Kidney capillary endothelial cell (primary cell): Measurements from ENCODE around the gene OPN3.

Experiments used
- DNase-seq: peaks from one replicate; pipeline ENCODE4 v3.0.0-alpha.2; 2018; ENCODE audit warnings: low spot score

The OPN3 gene

DNA sequence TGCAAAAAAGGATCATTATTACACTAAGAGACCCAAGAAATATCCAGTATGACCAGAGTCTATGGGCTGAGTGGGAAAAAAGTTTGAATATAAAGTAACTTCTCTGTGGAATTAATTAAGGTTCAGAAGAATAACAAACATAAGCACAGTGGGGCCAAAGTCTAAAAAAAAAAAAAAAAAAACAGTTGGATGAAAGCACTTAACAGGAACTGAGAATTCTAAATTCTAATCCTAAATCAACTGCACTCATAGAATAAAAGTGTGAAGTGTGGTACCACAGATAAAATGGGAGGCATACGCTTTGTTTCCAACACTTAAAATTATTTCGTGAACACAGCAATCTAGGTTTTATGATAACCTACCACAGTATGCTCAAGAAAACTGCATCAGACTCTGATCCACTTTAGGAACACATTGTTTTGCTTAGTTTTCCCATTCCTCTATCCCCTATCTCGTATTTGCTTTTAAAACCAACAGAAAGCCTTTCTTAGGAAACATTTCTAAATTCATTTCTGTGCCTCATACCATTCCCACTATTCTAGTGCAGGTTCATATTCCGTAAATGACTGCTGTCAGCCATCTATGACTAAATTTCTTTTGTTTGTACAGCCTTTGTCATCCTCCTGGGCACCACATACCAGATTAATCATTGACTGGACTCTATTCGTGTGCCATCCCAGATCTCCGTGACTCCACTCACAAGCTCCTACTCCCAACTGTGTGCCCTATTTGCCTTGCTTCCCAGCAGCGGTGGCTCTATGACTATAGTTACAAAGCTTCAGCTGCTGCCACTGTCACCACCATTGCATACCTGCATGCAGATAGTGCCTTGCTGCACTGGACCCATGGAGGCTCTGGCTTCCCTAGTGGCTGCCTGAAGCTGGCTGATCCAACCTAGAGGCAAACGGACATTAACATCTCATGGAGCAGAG, 24.9 kb downstream of the OPN3 start:
- DNase-seq = no peak

DNA sequence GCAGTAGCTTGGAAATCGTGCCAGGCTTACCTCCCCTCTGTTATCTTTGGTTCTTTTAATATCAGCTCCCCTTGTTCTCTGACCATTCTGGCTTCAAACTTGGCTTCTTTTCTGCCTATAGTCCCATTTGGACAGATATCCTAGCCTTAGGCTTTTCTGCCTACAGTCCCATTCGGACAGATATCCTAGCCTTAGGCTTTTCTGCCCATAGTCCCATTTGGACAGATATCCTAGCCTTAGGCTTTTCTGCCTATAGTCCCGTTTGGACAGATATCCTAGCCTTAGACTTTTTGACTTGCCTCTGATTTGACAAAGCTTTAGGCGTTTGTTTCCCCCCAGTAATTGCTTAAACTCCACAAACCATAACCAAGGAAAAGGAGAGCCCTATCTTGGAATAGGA, 25.6 kb downstream of the OPN3 start:
- no peak for DNase-seq

DNA sequence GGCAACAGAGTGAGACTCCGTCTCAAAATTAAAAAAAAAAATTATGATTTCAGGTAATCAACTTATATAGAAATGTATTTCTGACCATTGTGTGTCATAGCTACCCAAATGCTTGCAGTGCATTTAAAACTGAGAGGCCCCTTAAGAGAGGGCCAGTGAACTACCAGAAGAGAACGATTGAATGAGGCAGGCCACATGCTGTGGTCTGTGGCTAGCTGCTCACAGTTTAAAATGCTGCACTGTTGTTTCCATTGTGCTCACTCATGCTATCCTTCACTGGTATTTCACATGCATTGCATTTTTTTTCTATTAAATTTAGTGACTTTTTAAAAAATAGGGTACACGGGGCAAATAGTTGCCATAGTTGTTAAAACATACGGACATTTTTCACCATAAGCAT, 26.0 kb downstream of the OPN3 start:
- no peak for DNase-seq

DNA sequence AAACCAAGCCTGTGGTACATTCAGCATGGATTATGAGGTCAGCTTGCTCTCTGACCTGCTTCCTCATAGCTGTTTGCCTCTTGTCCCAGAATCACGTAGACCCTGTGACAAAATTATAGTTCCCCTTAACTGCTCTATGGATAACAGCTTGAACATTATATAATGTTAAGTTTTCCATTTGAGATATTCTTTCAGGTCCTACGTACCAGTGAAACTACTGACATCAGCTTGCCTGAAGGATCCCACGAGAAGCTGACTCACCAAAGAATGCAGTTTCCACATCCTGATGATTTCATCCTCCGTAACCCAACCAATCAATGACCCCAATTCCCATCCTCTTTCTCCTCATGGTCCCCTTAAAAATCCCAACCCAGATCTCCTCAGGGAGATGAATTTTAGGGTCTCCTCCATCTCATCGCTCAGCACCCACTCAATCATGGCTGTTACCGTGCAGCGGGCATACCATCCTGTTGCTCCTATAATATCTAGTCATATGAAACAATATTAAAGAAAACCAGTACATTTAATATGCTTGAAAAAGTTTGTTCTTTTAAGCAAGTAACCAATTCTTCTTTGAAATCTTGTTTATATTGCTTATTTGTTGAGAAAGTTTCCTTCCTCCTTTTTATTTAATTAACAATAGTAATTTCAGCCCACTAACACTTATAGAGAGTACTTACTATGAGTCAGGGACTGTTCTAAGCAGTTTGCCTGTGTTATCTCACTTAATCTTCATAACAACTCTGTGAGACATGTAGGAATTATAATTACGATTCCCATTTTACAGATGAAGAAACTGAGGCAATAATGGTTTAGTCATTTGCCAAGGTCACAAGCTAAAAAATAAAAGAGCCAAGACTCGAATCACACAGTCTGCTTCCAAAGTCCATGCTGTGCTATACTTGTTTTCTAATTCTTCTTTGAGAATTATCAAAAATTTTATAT, 27.4 kb downstream of the OPN3 start:
- peak; percentile 75 for DNase-seq

DNA sequence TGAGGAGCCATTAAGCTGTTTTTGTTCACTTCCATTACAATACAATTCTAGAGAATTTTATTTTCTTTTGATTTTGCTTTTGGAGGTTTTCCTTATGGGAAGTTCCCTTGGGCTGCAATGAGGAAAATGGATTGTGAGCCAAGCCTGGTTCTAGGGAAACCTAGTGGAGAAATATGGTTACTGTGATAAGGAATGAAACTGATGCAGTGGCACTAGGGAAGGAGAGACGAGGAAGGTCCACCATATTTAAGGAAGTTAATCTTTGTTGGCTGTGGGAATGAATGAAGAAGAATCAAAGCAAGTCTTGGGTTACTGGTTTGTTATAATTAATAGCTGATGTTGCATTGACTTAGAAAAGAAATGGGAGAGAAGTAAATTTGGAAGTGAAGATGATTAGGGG, 28.4 kb downstream of the OPN3 start:
- no peak for DNase-seq

DNA sequence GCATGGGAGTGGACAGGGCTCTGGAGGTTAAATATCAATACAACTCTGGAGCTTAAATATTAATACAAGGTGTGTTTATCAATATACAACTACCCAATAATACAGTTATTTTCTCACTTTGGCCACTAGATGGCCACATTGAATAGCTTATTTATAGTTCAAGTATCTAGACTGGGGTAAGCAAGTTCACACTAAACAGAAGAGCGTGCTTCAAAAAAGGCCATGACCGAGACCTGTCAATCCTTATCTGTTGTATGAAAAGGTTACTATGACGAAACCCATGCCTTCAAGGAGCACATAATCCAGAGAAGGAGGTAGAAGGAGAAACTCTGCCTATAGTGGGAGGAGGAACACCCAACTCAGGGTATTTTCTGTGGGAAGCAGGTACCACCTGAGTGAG, 29.1 kb downstream of the OPN3 start:
- peak; percentile 63 for DNase-seq

DNA sequence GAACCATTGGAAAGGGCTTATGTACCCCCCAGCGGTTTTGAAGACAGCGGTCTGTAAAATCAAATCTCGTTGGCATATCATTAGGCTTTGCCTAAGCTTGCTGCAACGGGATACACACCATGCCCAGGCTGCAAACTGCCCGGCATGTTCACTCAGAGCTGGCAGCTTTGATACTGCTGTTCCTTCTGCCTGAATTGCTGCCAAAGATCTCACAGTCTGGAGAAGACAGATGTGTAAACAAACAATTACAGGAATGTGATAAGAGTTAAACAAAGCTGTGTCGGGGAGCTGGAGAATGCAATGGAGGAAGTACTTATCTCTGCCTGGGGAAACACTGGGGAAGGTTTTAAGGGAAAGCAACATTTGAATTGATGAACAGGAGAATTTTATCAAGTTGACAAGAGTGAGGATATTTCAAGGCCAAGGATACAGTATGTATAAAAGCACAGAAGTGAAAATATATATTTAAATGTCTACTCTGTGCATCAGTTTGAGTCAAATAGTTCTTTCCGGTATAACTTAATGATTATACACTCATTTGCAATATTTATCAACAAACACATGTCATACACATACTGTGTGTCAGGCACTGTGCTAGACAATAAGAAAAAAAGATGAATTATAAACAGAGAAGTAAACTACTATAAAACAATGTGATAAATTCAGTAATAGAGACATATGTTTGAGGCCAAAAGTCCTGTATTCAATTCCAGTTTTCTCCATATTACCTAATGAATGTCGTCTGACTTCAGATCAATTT, 29.9 kb downstream of the OPN3 start:
- no peak for DNase-seq

DNA sequence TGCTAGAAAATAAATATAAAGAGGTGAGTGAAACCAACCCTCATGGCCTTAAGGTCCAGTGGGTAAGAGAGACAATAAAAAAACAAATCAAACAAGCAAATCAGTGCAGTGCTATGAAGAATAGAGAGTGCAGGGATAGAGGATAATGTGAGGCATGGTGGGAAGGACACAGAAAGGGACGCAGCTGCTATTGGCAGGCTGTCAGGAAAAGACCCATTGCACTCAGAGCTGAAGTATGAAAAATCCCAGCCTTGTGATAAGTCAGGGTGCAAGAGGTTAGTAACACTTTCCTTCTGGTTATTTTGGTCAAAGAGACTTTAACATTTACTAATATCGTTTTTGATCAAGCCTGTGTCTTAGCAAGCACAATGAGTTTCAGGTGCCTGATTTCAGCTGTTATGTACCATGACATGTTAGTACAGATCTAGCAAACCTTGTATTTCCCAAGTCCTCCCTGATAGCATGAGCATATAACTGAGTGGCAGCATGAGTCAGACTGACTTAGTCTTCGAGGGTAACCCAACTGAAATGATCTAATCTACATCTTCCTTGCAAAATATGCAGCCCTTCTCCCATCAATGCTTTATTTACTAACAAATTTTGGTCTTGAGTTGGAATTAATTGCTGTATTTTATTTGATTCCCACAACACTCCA, 31.7 kb downstream of the OPN3 start:
- no peak for DNase-seq

DNA sequence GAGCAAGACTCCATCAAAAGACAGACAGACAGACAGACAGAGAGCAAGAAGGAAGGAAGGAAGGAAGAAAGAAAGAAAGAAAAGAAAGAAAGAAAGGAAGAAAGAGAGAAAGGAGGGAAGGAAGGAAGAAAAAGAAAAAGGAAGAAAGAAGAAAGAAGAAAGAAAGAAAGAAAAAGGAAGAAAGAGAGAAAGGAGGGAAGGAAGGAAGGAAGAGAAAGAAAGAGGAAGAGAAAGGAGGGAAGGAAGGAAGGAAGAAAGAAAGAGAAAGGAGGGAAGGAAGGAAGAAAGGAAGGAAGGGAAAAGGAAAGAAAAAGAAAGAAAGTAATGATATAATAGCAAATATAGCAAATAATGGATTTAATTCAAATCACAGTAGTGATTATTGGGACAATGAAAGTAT, 32.7 kb downstream of the OPN3 start:
- no peak for DNase-seq

DNA sequence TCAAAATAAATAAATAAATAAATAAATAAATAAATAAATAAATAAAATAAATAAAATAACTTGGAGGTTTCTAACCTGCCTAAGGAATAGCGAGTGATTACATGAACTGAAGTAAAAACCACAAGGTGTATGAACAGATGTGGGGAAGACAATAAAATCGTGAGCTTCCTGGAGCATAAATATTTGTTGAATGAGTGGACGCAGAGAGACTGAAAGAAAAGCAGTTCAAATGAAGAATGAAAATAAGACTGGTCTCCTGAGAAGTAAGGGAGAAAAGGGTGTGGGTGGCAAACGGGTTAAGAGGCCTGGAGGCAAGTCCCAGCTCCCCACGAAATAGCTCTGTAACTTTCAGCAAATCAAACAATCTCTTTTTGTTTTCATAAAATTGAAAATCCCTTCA, 33.6 kb downstream of the OPN3 start:
- DNase-seq = no peak

DNA sequence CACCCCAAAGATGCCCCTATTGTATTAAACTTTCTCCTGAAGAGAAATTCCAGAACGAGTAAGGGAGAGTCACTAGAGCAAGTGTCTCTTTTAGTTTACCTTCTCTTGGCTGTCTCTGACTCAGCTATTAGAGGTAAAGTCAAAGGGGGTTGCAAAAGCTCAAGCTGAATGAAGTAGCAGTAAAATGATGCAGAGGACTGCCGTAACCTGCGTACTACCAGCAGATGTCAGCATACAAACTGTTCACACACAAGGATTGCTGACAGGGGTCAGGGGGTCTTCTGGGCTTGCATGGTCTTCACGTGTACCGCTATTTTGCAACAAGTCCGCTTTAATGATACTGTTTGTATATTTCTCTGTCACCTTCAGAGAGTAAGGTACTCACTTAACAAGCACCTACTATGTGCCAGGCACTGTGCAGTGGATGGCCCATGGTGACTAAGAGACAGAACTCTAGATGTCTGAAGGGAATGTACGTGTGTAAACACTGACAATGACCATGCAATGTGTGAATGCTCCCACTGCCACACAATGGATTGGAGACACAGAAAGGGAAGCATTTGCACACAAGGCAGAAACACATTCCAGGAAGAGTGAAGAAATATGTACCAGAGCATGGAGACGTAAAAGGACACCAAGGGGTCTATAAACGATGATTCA, 34.9 kb downstream of the OPN3 start:
- no peak for DNase-seq

DNA sequence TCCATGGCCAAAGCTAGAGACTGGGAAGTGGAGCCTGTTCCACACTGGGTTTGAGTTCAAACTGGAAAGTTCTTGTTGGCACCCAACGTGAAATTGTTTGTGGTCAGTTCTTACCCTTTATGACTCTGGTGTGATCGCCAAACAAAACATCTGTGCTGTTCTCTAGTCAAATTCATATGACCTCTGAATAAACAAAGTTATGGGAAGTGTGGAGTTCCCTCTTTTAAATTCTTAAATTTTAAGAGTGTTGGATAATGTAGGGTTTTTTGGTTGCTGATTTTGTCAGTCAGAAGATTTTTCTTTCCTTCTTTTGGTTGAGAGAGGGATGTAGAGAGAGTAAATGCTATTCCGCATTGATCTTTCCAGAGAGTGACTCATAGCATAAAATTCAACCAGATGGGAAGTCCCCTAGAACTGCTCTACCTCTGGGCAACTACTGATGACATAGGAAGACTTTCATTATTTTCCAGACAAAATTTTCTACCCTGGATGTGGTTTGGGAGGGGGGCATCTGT, 36.4 kb downstream of the OPN3 start:
- no peak for DNase-seq

DNA sequence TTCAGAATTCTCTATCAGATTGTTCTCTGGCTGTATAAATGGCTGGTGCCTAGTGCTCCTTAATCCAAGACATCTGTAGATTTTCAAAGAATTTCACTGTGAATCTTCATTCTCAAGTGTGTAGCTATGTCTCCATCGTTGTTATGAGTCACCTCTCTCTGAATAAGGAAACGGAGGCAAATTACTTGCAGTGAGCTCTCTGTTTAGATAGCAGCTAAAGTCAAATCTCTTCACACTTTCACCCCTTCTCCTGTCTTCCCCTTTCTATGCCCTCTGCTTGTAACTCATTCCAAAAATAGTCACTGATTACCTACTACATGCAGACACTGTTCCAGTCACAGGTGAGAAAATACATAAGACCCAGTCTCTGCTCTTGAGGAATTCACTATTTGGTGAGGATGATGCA, 39.7 kb downstream of the OPN3 start:
- DNase-seq = no peak

DNA sequence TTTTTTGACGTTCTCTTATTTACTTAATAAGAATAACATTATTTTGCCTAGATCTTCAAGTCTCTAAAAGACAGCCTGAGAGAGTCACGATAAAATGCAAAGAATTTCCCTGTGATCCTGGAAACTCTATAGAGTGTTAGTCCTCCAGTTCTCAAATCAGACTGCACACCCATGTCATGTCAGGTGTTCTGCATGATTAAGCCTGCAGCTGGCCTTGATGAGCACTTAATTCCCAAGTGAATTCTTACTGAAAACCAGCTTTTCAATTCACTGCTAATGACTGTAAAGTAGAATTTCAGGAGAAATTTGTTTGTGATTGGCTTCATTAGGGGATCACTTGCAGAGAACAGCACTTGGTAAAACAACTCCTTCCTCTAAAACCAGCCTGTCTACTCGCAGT, 41.9 kb downstream of the OPN3 start:
- no peak for DNase-seq

DNA sequence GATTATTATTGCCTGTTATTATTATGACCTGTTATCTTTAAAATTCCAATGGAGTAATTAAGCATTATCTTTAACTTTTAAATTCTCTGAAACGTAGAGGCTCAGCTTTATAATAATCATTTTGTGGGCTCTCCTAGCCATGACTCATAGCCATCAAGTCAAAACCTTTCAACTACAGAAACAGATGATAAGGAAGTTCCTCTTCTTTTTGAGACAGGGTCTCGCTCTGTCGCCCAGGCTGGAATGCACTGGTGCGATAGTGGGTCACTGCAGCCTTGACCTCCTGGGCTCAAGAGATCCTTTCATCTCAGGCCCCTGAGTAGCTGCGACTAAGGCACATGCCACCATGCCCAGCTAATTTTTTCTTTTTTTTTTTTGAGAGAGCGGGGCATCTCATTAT, 43.5 kb downstream of the OPN3 start:
- DNase-seq = no peak

DNA sequence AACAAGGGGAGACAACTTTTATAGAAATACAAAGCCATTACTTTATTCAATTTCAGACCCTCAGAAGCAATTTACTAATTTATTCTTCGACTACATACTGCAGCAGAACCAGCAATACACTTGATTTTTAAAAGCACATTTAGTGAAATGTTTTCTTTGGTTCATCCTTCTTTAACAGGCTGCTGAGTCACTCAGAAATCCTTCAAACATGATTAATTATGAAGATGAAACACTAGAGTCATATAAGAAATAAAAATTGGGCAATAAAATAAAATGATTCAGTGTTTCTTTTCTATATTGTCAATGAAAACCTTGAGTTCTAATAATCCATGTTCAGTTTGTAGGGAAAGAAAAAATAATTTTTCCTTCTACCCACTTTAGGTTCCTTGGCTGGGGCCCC, 47.0 kb downstream of the OPN3 start:
- no peak for DNase-seq

DNA sequence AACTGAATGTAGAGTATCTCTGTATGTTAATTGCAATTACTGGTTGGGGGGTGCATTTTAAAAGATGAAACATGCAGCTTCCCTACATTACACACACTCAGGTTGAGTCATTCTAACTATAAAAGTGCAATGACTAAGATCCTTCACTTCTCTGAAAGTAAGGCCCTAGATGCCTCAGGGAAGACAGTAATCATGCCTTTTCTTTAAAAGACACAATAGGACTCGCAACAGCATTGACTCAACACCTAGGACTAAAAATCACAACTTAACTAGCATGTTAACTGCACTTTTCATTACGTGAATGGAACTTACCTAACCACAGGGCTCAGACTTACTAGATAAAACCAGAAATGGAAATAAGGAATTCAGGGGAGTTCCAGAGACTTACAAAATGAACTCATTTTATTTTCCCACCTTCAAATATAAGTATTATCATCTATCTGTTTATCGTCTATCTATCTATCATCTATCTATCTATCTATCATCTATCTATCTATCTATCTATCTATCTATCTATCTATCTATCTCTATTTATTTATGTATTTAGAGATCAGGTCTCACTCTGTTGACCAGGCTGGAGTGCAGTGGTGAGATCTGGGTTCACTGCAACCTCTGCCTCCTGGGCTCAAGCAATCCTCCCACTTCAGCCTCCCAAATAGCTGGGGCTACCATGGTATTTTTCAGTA, 47.8 kb downstream of the OPN3 start:
- DNase-seq = peak; percentile 39

DNA sequence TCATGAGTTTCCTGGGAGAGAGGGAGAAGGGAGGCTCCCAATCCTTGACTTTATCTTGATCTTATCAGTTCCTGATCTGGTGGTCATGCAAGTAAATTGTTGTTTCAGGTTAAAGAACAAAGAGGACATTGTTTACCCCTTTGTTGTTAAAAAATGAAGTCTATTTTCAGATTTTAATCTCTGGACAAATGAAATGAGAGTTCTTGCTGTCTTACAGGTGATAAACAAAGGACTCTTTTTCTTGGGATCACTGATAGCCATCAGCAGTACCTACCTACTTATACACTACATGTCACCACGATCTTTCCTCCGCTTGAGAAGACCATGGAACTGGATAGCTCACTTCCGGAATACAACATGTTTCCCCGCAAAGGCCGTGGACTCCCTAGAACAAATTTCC, 48.4 kb downstream of the OPN3 start:
- DNase-seq = no peak

DNA sequence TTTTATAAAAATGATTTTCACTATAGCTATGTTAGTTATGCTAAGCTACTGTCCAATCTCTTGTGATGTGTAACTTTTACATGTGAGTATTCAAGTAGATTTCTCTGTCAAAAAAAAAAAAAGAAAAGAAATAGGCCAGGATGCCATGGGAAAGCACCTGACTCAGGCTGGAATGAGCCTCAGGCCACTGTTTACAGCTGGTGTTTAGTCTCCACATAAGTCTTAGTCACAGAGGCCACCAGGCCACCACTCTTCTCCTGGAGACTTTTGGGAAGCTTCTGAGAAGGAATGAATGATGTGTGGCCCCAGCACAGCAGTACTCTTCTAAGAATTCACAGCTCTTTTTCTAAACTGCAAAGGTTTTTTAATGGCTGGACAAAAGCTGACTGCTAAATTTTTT, 48.9 kb downstream of the OPN3 start:
- no peak for DNase-seq

DNA sequence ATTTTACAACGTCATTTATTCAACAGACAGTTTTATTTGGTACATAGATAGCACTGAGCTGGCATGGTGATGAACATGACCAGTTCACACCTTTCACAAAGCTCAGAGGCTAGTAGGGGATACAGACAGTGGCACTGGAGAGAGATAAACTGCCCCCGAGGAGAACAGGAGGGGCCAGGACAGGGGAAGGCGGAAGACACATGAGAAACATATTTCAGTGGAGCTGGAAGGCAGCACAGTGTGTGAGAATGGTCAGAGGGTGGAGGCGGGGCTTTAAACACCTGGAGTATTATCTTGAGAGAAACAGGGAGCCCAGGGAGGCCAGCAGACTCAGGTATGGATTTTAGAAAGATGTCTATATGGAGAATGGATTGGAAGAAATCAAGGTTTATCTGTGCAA, 49.5 kb downstream of the OPN3 start:
- no peak for DNase-seq
